Stomach (tissue), 9 donors: Measurements from ENCODE around the gene MAPRE3. TPM values are rescaled to one million over a fixed set of nuclear protein-coding genes. Genes with fewer than 3 reads are reported as not detected.

Experiments used
- DNase-seq, 2 donors: peaks; one replicate each; pipeline versions ENCODE4 v3.0.0 to v3.0.0-alpha.2; 2013 to 2019
- H3K27ac ChIP-seq, 5 donors: fragments of 200-600 bp in 4 of 5; sonication (generic) in 4 of 5; one replicate each; pipeline ENCODE4 v1.5.1; 2013 to 2019; ENCODE audit warnings: mild to moderate bottlenecking in 1 of 5, moderate library complexity in 1 of 5
- H3K27me3 ChIP-seq, 3 donors: fragments of 200-600 bp; sonication (generic); one replicate each; pipeline ENCODE4 v1.5.1; 2017 to 2019; ENCODE audit warnings: mixed run types in 1 of 3
- H3K36me3 ChIP-seq, 4 donors: fragments of 200-600 bp; sonication (generic); 1 replicate in 3 of 4; 2 replicates in 1 of 4; pipeline ENCODE4 v1.5.1; 2016 to 2019
- H3K4me1 ChIP-seq, 4 donors: fragments of 200-600 bp; sonication (generic); one replicate each; pipeline ENCODE4 v1.5.1; 2016 to 2019
- H3K4me3 ChIP-seq, 4 donors: fragments of 200-600 bp; sonication (generic) in 3 of 4; one replicate each; pipeline ENCODE4 v1.5.1; 2016 to 2019; ENCODE audit warnings: mild to moderate bottlenecking in 1 of 4
- H3K9me3 ChIP-seq, 4 donors: fragments of 200-600 bp; sonication (generic); one replicate each; pipeline ENCODE4 v1.5.1; 2016 to 2019
- CTCF ChIP-seq, 7 experiments: fragments of 450-650 bp in 4 of 7; fragments of 200-600 bp in 3 of 7; sonication (generic) in 3 of 7; IDR thresholded peaks; one replicate each; pipeline ENCODE4 v1.5.1; 2016 to 2019; ENCODE audit warnings: antibody characterized with exemption in 7 of 7, control low read depth in 2 of 7, mild to moderate bottlenecking in 1 of 7
- EP300 ChIP-seq: sonication (generic); formaldehyde crosslinking; IDR thresholded peaks from one replicate; pipeline ENCODE4 v1.6.1; 2017; ENCODE audit warnings: antibody characterized with exemption
- POLR2A ChIP-seq, 4 donors: fragments of 450-650 bp; IDR thresholded peaks; one replicate each; pipeline ENCODE4 v1.6.1; 2016; ENCODE audit warnings: antibody characterized with exemption in 4 of 4, control low read depth in 2 of 4, mild to moderate bottlenecking in 1 of 4, moderate library complexity in 1 of 4
- POLR2AphosphoS5 ChIP-seq, 3 donors: sonication (generic); formaldehyde crosslinking; IDR thresholded peaks; one replicate each; pipeline ENCODE4 v1.6.1; 2016; ENCODE audit warnings: antibody characterized with exemption in 3 of 3
- WGBS, 5 donors: extraction: QIAGEN DNeasy Blood & Tissue Kit in 3 of 5; methylation state at CpG; one replicate each; pipeline versions ENCODE4 v1.1.5 to v1.1.7; 2013 to 2018; 5-methylcytosine and 5-hydroxymethylcytosine counted together
- intact Hi-C: fragments of 100-400 bp; cut with DNase I; formaldehyde crosslinking; loops from one replicate; pipeline ENCODE4 v1.15.1; 2023; ENCODE audit warnings: low total_unique reads
- polyA plus RNA-seq, 3 donors: library from polyadenylated mRNA; stranded (reverse); fragments of 200-250 nt; gene quantifications; one replicate each; pipeline ENCODE4 v1.2.3, GENCODE V29; 2013
- total RNA-seq, 5 donors: library from RNA; depleted of rRNA; stranded (reverse); fragments of >200 nt; gene quantifications; one replicate each; pipeline versions ENCODE4 v1.1.0 to v1.2.3, GENCODE V29; 2014 to 2016
- donor health status: healthy with polysubstance abuse.
- donor health status: Bipolar disorder and iron deficiency.
- donor health status: healthy.

The MAPRE3 gene
- total and polyA plus RNA-seq, 8 donors, result 7.0 to 24.1 (median 13.6) TPM

GRCh38 chr2:27060323-27060722 lies 89.9 kb downstream of the MAPRE3 start:
- DNase-seq, result no peak
- intact Hi-C loops, result no loop called here
- no peaks in the 10 kb centered on the region for H3K9me3 ChIP-seq
- H3K27me3 ChIP-seq, result no peaks in the 10 kb centered on the region
- peaks cover 3 to 69% (median 65%) of the 10 kb centered on the region in 4 donors for H3K36me3 ChIP-seq
- TF ChIP-seq POLR2A (IDR thresholded peaks at IDR 0.05) (no peak), POLR2AphosphoS5 (IDR thresholded peaks at IDR 0.05) (no peak), CTCF (IDR thresholded peaks at IDR 0.05) (no peak), EP300 (no peak)
- no peak overlapping the region for H3K4me3 ChIP-seq
- no peak overlapping the region for H3K27ac ChIP-seq
- 86 to 91% (median 88%) methylated on average over 3 of the region's 3 CpGs for WGBS, 5 donors
- peaks cover 0 to 5% (median 2%) of the 10 kb centered on the region in 4 donors for H3K4me1 ChIP-seq

GRCh38 chr2:27065128-27065527 lies 94.7 kb downstream of the MAPRE3 start:
- Histone ChIP-seq H3K4me3 (no peak overlapping the region), H3K9me3 (no peaks in the 10 kb centered on the region), H3K27me3 (no peaks in the 10 kb centered on the region), H3K36me3 (peaks cover 2 to 69% (median 61%) of the 10 kb centered on the region in 4 donors), H3K4me1 (peaks cover 15 to 40% (median 28%) of the 10 kb centered on the region in 4 donors), H3K27ac (peak overlapping the region in 1 of 5 donors; percentile 4)
- 81 to 88% (median 85%) methylated on average over 3 of the region's 3 CpGs for WGBS, 5 donors
- TF ChIP-seq EP300, result no peak
- TF ChIP-seq CTCF (IDR thresholded peaks at IDR 0.05), result no peak
- TF ChIP-seq POLR2A (IDR thresholded peaks at IDR 0.05), result no peak
- TF ChIP-seq POLR2AphosphoS5 (IDR thresholded peaks at IDR 0.05), result no peak
- intact Hi-C loops, result no loop called here
- no peak for DNase-seq

GRCh38 chr2:27067385-27067784 lies 96.9 kb downstream of the MAPRE3 start:
- Histone ChIP-seq H3K27me3 (no peaks in the 10 kb centered on the region), H3K4me1 (peaks cover 29 to 52% (median 43%) of the 10 kb centered on the region in 4 donors), H3K4me3 (no peak overlapping the region), H3K36me3 (peaks cover 2 to 61% (median 50%) of the 10 kb centered on the region in 4 donors), H3K9me3 (no peaks in the 10 kb centered on the region), H3K27ac (no peak overlapping the region)
- DNase-seq, result no peak
- intact Hi-C loops, result no loop called here
- TF ChIP-seq EP300, result no peak
- TF ChIP-seq POLR2AphosphoS5 (IDR thresholded peaks at IDR 0.05), result no peak
- no peak for TF ChIP-seq POLR2A (IDR thresholded peaks at IDR 0.05)
- TF ChIP-seq CTCF (IDR thresholded peaks at IDR 0.05), result no peak
- 88 to 96% (median 90%) methylated on average over 5 of the region's 5 CpGs for WGBS, 5 donors

- Histone ChIP-seq H3K27me3 (no peaks in the 10 kb centered on the region), H3K27ac (peak overlapping the region in 3 of 5 donors; percentile 92 to 94 (median 92)), H3K4me3 (peak overlapping the region in 1 of 4 donors; percentile 90), H3K36me3 (peaks cover 2 to 55% (median 48%) of the 10 kb centered on the region in 4 donors), H3K9me3 (no peaks in the 10 kb centered on the region), H3K4me1 (peaks cover 30 to 68% (median 56%) of the 10 kb centered on the region in 4 donors)
- intact Hi-C loops, result no loop called here
- no peak for DNase-seq
- 88 to 98% (median 93%) methylated on average over 6 of the region's 6 CpGs for WGBS, 5 donors
- TF ChIP-seq CTCF (IDR thresholded peaks at IDR 0.05), result no peak
- no peak for TF ChIP-seq POLR2AphosphoS5 (IDR thresholded peaks at IDR 0.05)
- no peak for TF ChIP-seq POLR2A (IDR thresholded peaks at IDR 0.05)
- no peak for TF ChIP-seq EP300
These were observed 99.0 kb downstream of the MAPRE3 start for GRCh38 chr2:27069436-27069835.
